Smooth muscle cell (in vitro differentiated cells): Measurements from ENCODE around the gene RELB. TPM values are rescaled to one million over a fixed set of nuclear protein-coding genes. Genes with fewer than 3 reads are reported as not detected.

ENCODE experiments used
- DNase-seq: peaks from one replicate; lab custom pipeline; 2025; ENCODE audit not compliant: unreplicated experiment; lab: John Stamatoyannopoulos, UW
- H2AFZ ChIP-seq: fragments of 200-600 bp; sonication (generic); 2 replicates; pipeline ENCODE4 v1.6.0; 2016; ENCODE audit warnings: antibody characterized with exemption, low read depth, mild to moderate bottlenecking
- H3F3A ChIP-seq: fragments of 200-600 bp; sonication (generic); 2 replicates; pipeline ENCODE4 v1.6.0; 2017; ENCODE audit warnings: antibody characterized with exemption, low read depth
- H3K27ac ChIP-seq: fragments of 200-600 bp; sonication (generic); 2 replicates; pipeline ENCODE4 v1.5.1; 2016; ENCODE audit warnings: low read depth, mild to moderate bottlenecking
- H3K27me3 ChIP-seq: fragments of 200-600 bp; sonication (generic); 2 replicates; pipeline ENCODE4 v1.6.1; 2016; ENCODE audit warnings: low read depth, mild to moderate bottlenecking
- H3K36me3 ChIP-seq: fragments of 200-600 bp; sonication (generic); 2 replicates; pipeline ENCODE4 v1.5.1; 2016; ENCODE audit warnings: low read depth
- H3K4me1 ChIP-seq: fragments of 200-600 bp; sonication (generic); 2 replicates; pipeline ENCODE4 v1.5.1; 2016; ENCODE audit warnings: low read depth
- H3K4me2 ChIP-seq: fragments of 200-600 bp; sonication (generic); 2 replicates; pipeline ENCODE4 v1.6.0; 2016; ENCODE audit warnings: mild to moderate bottlenecking
- H3K4me3 ChIP-seq: fragments of 200-600 bp; sonication (generic); 2 replicates; pipeline ENCODE4 v1.5.1; 2016; ENCODE audit warnings: mild to moderate bottlenecking
- H3K79me2 ChIP-seq: fragments of 200-600 bp; sonication (generic); 2 replicates; pipeline ENCODE4 v1.6.0; 2016; ENCODE audit warnings: low read depth, mild to moderate bottlenecking
- H3K9ac ChIP-seq: fragments of 200-600 bp; sonication (generic); 2 replicates; pipeline ENCODE4 v1.6.0; 2016; ENCODE audit warnings: low read depth
- H3K9me3 ChIP-seq: fragments of 200-600 bp; sonication (generic); replicated peaks from 2 replicates; pipeline ENCODE4 v1.5.1; 2016; ENCODE audit warnings: low read depth
- H4K20me1 ChIP-seq: fragments of 200-600 bp; sonication (generic); 2 replicates; pipeline ENCODE4 v1.6.0; 2016; ENCODE audit warnings: low read depth
- CTCF ChIP-seq: fragments of 200-600 bp; sonication (generic); IDR thresholded peaks from 2 replicates; pipeline ENCODE4 v1.5.1; 2017; ENCODE audit warnings: borderline replicate concordance, mild to moderate bottlenecking, antibody characterized with exemption; ENCODE audit not compliant: insufficient read depth, poor library complexity, severe bottlenecking
- WGBS: methylation state at CpG from one replicate; pipeline ENCODE4 v1.1.7; 2016; ENCODE audit warnings: low lambda C conversion rate; 5-methylcytosine and 5-hydroxymethylcytosine counted together
- polyA plus RNA-seq: library from polyadenylated mRNA; unstranded; fragments of >200 nt; fragmentation: Nextera tagmentation; extraction: Ambion mirVana; gene quantifications from 2 replicates; pipeline ENCODE4 v1.2.1, GENCODE V29; 2016
- total RNA-seq: library from RNA; depleted of rRNA; stranded (reverse); fragments of >200 nt; gene quantifications from 2 replicates; pipeline ENCODE4 v1.2.3, GENCODE V29; 2014

Gene RELB
- total and polyA plus RNA-seq, 2 experiments from 2014 or later = 11.2 to 27.1 TPM

- Histone ChIP-seq H3K36me3 (peaks cover 10% of the 10 kb centered on the region), H3K79me2 (peaks cover 83% of the 10 kb centered on the region), H3K27ac (no peak overlapping the region), H3K4me3 (no peak overlapping the region), H4K20me1 (peaks cover 99% of the 10 kb centered on the region), H3K9me3 (no peaks in the 10 kb centered on the region), H2AFZ (no peak overlapping the region), H3K4me2 (no peak overlapping the region), H3K4me1 (no peaks in the 10 kb centered on the region), H3K27me3 (no peaks in the 10 kb centered on the region), H3K9ac (no peak overlapping the region), H3F3A (peaks cover 3% of the 10 kb centered on the region)
- 83% methylated on average over 8 of the region's 8 CpGs for WGBS
- no peak for DNase-seq
- TF ChIP-seq CTCF = no peak
These were observed 47.9 kb downstream of the RELB start for GRCh38 chr19:45049073-45049736.

GRCh38 chr19:45050036-45050435, 48.8 kb downstream of the RELB start:
- TF ChIP-seq CTCF = no peak

GRCh38 chr19:45051929-45052579, 50.8 kb downstream of the RELB start:
- H3K27me3 ChIP-seq = no peaks in the 10 kb centered on the region
- H3K9me3 ChIP-seq = no peaks in the 10 kb centered on the region
- H3K36me3 ChIP-seq = peaks cover 4% of the 10 kb centered on the region
- H4K20me1 ChIP-seq = peaks cover 97% of the 10 kb centered on the region
- TF ChIP-seq CTCF = no peak
- no peak overlapping the region for H3K27ac ChIP-seq
- H3K4me1 ChIP-seq = no peaks in the 10 kb centered on the region
- no peak overlapping the region for H2AFZ ChIP-seq
- peaks cover 55% of the 10 kb centered on the region for H3K79me2 ChIP-seq
- no peak for DNase-seq
- 94% methylated on average over 9 of the region's 9 CpGs for WGBS
- H3F3A ChIP-seq = no peaks in the 10 kb centered on the region
- no peak overlapping the region for H3K9ac ChIP-seq
- no peak overlapping the region for H3K4me3 ChIP-seq
- no peak overlapping the region for H3K4me2 ChIP-seq

More at GRCh38 chr19:45050036-45050435, 48.8 kb downstream of the RELB start:
- no peaks in the 10 kb centered on the region for H3K27me3 ChIP-seq
- H3K4me3 ChIP-seq = no peak overlapping the region
- 74% methylated on average over 5 of the region's 6 CpGs for WGBS
- H3K27ac ChIP-seq = no peak overlapping the region
- no peaks in the 10 kb centered on the region for H3F3A ChIP-seq
- H2AFZ ChIP-seq = no peak overlapping the region
- H4K20me1 ChIP-seq = peaks cover 99% of the 10 kb centered on the region
- peaks cover 10% of the 10 kb centered on the region for H3K36me3 ChIP-seq
- H3K9me3 ChIP-seq = no peaks in the 10 kb centered on the region
- H3K79me2 ChIP-seq = peaks cover 74% of the 10 kb centered on the region
- DNase-seq = no peak
- H3K9ac ChIP-seq = no peak overlapping the region
- no peak overlapping the region for H3K4me2 ChIP-seq
- no peaks in the 10 kb centered on the region for H3K4me1 ChIP-seq

- peaks cover 4% of the 10 kb centered on the region for H3K36me3 ChIP-seq
- no peak overlapping the region for H3K4me3 ChIP-seq
- 97% methylated on average over 8 of the region's 8 CpGs for WGBS
- H3K4me1 ChIP-seq = no peaks in the 10 kb centered on the region
- peaks cover 14% of the 10 kb centered on the region for H3K79me2 ChIP-seq
- H4K20me1 ChIP-seq = peaks cover 67% of the 10 kb centered on the region
- H3F3A ChIP-seq = no peaks in the 10 kb centered on the region
- no peak for TF ChIP-seq CTCF
- no peak overlapping the region for H3K4me2 ChIP-seq
- H3K27ac ChIP-seq = no peak overlapping the region
- DNase-seq = no peak
- no peaks in the 10 kb centered on the region for H3K9me3 ChIP-seq
- no peaks in the 10 kb centered on the region for H3K27me3 ChIP-seq
- H2AFZ ChIP-seq = no peak overlapping the region
- H3K9ac ChIP-seq = no peak overlapping the region
These were observed 55.6 kb downstream of the RELB start for GRCh38 chr19:45056831-45057230.
